ENCODE measurements around the gene PPP3CB.

The PPP3CB gene

GRCh38 chr10:73506074-73506473, 10.2 kb upstream of the PPP3CB start:
- no peaks in the 10 kb centered on the region for H3K9me3 ChIP-seq (ENCODE audit: control insufficient read depth, insufficient read depth, low read length)
- TF ChIP-seq EZH2phosphoT487 (IDR thresholded peaks at IDR 0.05; ENCODE audit: borderline replicate concordance, low read length) = no peak
- TF ChIP-seq, protein P1, sequence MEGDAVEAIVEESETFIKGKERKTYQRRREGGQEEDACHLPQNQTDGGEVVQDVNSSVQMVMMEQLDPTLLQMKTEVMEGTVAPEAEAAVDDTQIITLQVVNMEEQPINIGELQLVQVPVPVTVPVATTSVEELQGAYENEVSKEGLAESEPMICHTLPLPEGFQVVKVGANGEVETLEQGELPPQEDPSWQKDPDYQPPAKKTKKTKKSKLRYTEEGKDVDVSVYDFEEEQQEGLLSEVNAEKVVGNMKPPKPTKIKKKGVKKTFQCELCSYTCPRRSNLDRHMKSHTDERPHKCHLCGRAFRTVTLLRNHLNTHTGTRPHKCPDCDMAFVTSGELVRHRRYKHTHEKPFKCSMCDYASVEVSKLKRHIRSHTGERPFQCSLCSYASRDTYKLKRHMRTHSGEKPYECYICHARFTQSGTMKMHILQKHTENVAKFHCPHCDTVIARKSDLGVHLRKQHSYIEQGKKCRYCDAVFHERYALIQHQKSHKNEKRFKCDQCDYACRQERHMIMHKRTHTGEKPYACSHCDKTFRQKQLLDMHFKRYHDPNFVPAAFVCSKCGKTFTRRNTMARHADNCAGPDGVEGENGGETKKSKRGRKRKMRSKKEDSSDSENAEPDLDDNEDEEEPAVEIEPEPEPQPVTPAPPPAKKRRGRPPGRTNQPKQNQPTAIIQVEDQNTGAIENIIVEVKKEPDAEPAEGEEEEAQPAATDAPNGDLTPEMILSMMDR (IDR thresholded peaks at IDR 0.05; ENCODE audit: low read depth, low read length, poor library complexity, severe bottlenecking) = no peak
- H3K9me2 ChIP-seq (replicated peaks; ENCODE audit: control insufficient read depth, low read length) = no peaks in the 10 kb centered on the region
- no peaks in the 10 kb centered on the region for H3F3A ChIP-seq (ENCODE audit: control insufficient read depth, insufficient read depth)
- no peaks in the 10 kb centered on the region for H4K20me1 ChIP-seq (ENCODE audit: control insufficient read depth, insufficient read depth, low read depth, low read length)
- H3K4me1 ChIP-seq (ENCODE audit: control insufficient read depth, low read length) = peaks cover 10% of the 10 kb centered on the region
- H3K4me2 ChIP-seq (ENCODE audit: low read length) = no peak overlapping the region
- H3K27me3 ChIP-seq (ENCODE audit: control insufficient read depth, low read length) = no peaks in the 10 kb centered on the region
- no peak overlapping the region for H3K4me3 ChIP-seq (ENCODE audit: low read length)
- no peaks in the 10 kb centered on the region for H3K79me2 ChIP-seq (ENCODE audit: control insufficient read depth, low read length)
- H3K36me3 ChIP-seq (ENCODE audit: control insufficient read depth, low read length) = no peaks in the 10 kb centered on the region
- H3K27ac ChIP-seq (ENCODE audit: low read depth, low read length) = no peak overlapping the region

GRCh38 chr10:73503037-73503436, 7.2 kb upstream of the PPP3CB start:
- no peaks in the 10 kb centered on the region for H3K79me2 ChIP-seq (ENCODE audit: control insufficient read depth, low read length)
- no peaks in the 10 kb centered on the region for H4K20me1 ChIP-seq (ENCODE audit: control insufficient read depth, insufficient read depth, low read depth, low read length)
- no peaks in the 10 kb centered on the region for H3K36me3 ChIP-seq (ENCODE audit: control insufficient read depth, low read length)
- no peak overlapping the region for H3K27ac ChIP-seq (ENCODE audit: low read depth, low read length)
- no peaks in the 10 kb centered on the region for H3K9me3 ChIP-seq (ENCODE audit: control insufficient read depth, insufficient read depth, low read length)
- TF ChIP-seq, protein P1 (IDR thresholded peaks at IDR 0.05; ENCODE audit: low read depth, low read length, poor library complexity, severe bottlenecking) = no peak
- TF ChIP-seq EZH2phosphoT487 (IDR thresholded peaks at IDR 0.05; ENCODE audit: borderline replicate concordance, low read length) = no peak
- no peak overlapping the region for H3K4me2 ChIP-seq (ENCODE audit: low read length)
- no peaks in the 10 kb centered on the region for H3K27me3 ChIP-seq (ENCODE audit: control insufficient read depth, low read length)
- H3K4me3 ChIP-seq (ENCODE audit: low read length) = no peak overlapping the region
- no peaks in the 10 kb centered on the region for H3F3A ChIP-seq (ENCODE audit: control insufficient read depth, insufficient read depth)
- no peaks in the 10 kb centered on the region for H3K9me2 ChIP-seq (replicated peaks; ENCODE audit: control insufficient read depth, low read length)
- H3K4me1 ChIP-seq (ENCODE audit: control insufficient read depth, low read length) = peaks cover 10% of the 10 kb centered on the region

GRCh38 chr10:73501651-73502050, 5.8 kb upstream of the PPP3CB start:
- no peak overlapping the region for H3K4me2 ChIP-seq (ENCODE audit: low read length)
- H3K36me3 ChIP-seq (ENCODE audit: control insufficient read depth, low read length) = no peaks in the 10 kb centered on the region

More at GRCh38 chr10:73501651-73502050, 5.8 kb upstream of the PPP3CB start:
- H3K27ac ChIP-seq (ENCODE audit: low read depth, low read length) = no peak overlapping the region
- peaks cover under 1% of the 10 kb centered on the region for H3K79me2 ChIP-seq (ENCODE audit: control insufficient read depth, low read length)
- H3K9me3 ChIP-seq (ENCODE audit: control insufficient read depth, insufficient read depth, low read length) = no peaks in the 10 kb centered on the region
- no peak overlapping the region for H3K4me3 ChIP-seq (ENCODE audit: low read length)
- peaks cover 15% of the 10 kb centered on the region for H3K4me1 ChIP-seq (ENCODE audit: control insufficient read depth, low read length)
- H3F3A ChIP-seq (ENCODE audit: control insufficient read depth, insufficient read depth) = no peaks in the 10 kb centered on the region; the same call in 1 of the 2 replicates
- TF ChIP-seq, protein P1 (IDR thresholded peaks at IDR 0.05; ENCODE audit: low read depth, low read length, poor library complexity, severe bottlenecking) = no peak
- no peak for TF ChIP-seq EZH2phosphoT487 (IDR thresholded peaks at IDR 0.05; ENCODE audit: borderline replicate concordance, low read length)
- no peaks in the 10 kb centered on the region for H3K27me3 ChIP-seq (ENCODE audit: control insufficient read depth, low read length)
- no peaks in the 10 kb centered on the region for H3K9me2 ChIP-seq (replicated peaks; ENCODE audit: control insufficient read depth, low read length)
- no peaks in the 10 kb centered on the region for H4K20me1 ChIP-seq (ENCODE audit: control insufficient read depth, insufficient read depth, low read depth, low read length)
